NCI-H146 treated with DMSO at 0.1 percent for 48 hours (cell line): ENCODE results near the gene TPPP.
"Not testable (repeated sequence)": the region's sequence is repeated elsewhere in the genome, so short reads cannot be mapped to it uniquely, and the experiment has no call there.

ENCODE experiments used
- DNase-seq: peaks from one replicate; lab custom pipeline; 2025; ENCODE audit not compliant: unreplicated experiment; lab: John Stamatoyannopoulos, UW

The TPPP gene

GRCh38 chr5:693271-694041 lies at the start of gene TPPP:
Gene TPPP, minus strand, starts transcription at chr5:693352. Its CDS starts 15,292 bp downstream, at chr5:678060.
- peak; percentile 7 for DNase-seq

- not testable (repeated sequence) for DNase-seq
These were observed 49.1 kb upstream of the TPPP start for GRCh38 chr5:742276-742675.

- DNase-seq, result not testable (repeated sequence)
These were observed 41.0 kb upstream of the TPPP start for GRCh38 chr5:734145-734544.

GRCh38 chr5:732754-733454 lies 39.8 kb upstream of the TPPP start:
- not testable (repeated sequence) for DNase-seq

- DNase-seq, result not testable (repeated sequence)
These were observed 36.1 kb upstream of the TPPP start for GRCh38 chr5:729225-729624.

- DNase-seq, result not testable (repeated sequence)
These were observed 33.9 kb upstream of the TPPP start for GRCh38 chr5:727087-727486.

- not testable (repeated sequence) for DNase-seq
These were observed 30.7 kb upstream of the TPPP start for GRCh38 chr5:723865-724264.

GRCh38 chr5:723309-723708 lies 30.2 kb upstream of the TPPP start:
- DNase-seq, result not testable (repeated sequence)

- not testable (repeated sequence) for DNase-seq
These were observed 26.2 kb upstream of the TPPP start for GRCh38 chr5:719379-719778.

- no peak for DNase-seq
These were observed 24.0 kb upstream of the TPPP start for GRCh38 chr5:717143-717542.

- not testable (repeated sequence) for DNase-seq
These were observed 23.6 kb upstream of the TPPP start for GRCh38 chr5:716740-717139.

GRCh38 chr5:715636-716035 lies 22.5 kb upstream of the TPPP start:
- not testable (repeated sequence) for DNase-seq

GRCh38 chr5:714215-715118 lies 21.3 kb upstream of the TPPP start:
- not testable (repeated sequence) for DNase-seq

- not testable (repeated sequence) for DNase-seq
These were observed 20.5 kb upstream of the TPPP start for GRCh38 chr5:713686-714085.

GRCh38 chr5:708848-709517 lies 15.8 kb upstream of the TPPP start:
- not testable (repeated sequence) for DNase-seq

- DNase-seq, result not testable (repeated sequence)
These were observed 15.2 kb upstream of the TPPP start for GRCh38 chr5:708374-708773.

- not testable (repeated sequence) for DNase-seq
These were observed 13.0 kb upstream of the TPPP start for GRCh38 chr5:706127-706526.

GRCh38 chr5:696753-697702 lies 3.9 kb upstream of the TPPP start:
- not testable (repeated sequence) for DNase-seq

- not testable (repeated sequence) for DNase-seq
These were observed 3.0 kb upstream of the TPPP start for GRCh38 chr5:696191-696590.
